ENCODE results near the gene REST.
"Not testable (repeated sequence)": the region's sequence is repeated elsewhere in the genome, so short reads cannot be mapped to it uniquely, and the experiment has no call there.

GRCh38 chr4:56897842-56898241, 9.9 kb upstream of the REST start:
- not testable (repeated sequence) for TF ChIP-seq POLR2AphosphoS5 (IDR thresholded peaks at IDR 0.05; ENCODE audit: low read depth, low read length); CTCF (IDR thresholded peaks at IDR 0.05); SIN3A (IDR thresholded peaks at IDR 0.05; ENCODE audit: borderline replicate concordance, insufficient read depth, low read depth, low read length)

Data from Panc1 (cell line).